GOT3 (cell line): ENCODE data around the gene NCF1.
"Not testable (repeated sequence)": the region's sequence is repeated elsewhere in the genome, so short reads cannot be mapped to it uniquely, and the experiment has no call there.

Experiments
- DNase-seq: peaks from one replicate; lab custom pipeline; 2025; ENCODE audit warnings: mixed read lengths; lab: John Stamatoyannopoulos, UW

Gene NCF1

GRCh38 chr7:74773760-74774750 is at the start of gene NCF1:
NCF1 (plus strand) TSS chr7:74774011; CDS start chr7:74774032, 21 bp downstream.
- not testable (repeated sequence) for DNase-seq

- no peak for DNase-seq
Observed at GRCh38 chr7:74725840-74726239, 48.0 kb upstream of the NCF1 start.

- DNase-seq = no peak
Observed at GRCh38 chr7:74726309-74727101, 47.3 kb upstream of the NCF1 start.

DNA sequence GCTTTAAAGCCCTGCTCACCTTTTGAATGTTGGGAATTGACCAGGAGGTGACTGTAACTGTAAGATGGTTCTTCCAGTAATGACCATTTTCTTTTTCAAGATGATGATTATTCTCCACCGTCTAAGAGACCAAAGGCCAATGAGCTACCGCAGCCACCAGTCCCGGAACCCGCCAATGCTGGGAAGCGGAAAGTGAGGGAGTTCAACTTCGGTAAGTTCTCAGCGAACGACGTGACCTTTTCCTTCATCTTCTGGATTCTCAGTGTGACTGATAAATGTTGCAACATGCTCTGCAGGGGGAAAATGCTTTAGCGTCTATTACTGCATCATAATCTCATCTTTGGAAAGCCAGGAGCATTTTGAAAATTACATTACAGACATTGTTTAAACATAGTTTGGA is 45.1 kb upstream of the NCF1 start:
- not testable (repeated sequence) for DNase-seq

GRCh38 chr7:74730186-74730585 is 43.6 kb upstream of the NCF1 start:
- not testable (repeated sequence) for DNase-seq

DNA sequence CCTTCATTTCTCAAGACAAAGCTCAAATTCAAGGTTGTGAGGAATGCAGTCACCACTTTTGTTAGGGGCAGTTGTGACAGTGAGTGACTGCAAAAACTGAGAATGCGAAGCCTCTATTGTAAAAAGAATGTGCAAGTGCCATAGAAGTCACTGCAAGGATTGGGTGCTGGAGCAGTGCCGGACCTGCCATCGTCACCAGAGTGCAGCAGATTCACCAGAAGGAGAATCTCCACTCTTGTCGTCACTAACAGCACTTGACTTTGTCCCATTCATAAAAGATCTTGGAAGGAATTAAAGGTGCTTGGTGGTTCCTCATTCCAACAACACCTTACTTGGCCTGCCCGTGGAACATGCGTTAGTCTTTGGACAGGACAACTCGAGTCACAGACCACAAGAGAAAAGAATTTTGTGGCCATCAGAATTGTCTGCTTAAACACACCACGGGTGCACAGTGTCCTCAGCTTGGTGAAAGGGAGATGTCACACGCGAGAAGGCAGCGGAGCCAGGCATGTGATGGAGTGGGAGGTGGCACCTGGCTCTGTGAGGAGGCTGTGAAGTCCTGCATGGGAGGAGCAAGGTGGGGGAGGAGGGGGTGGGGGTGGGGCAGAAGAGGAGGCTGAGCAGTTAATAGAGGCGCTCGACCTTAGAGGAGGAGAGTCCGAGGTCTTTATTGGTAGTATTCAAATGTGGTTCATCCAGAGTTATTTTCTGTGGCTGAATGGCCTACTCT is 33.7 kb upstream of the NCF1 start:
- DNase-seq = not testable (repeated sequence)

GRCh38 chr7:74743936-74744557 is 29.8 kb upstream of the NCF1 start:
- DNase-seq = not testable (repeated sequence)

GRCh38 chr7:74753921-74754482 is 19.8 kb upstream of the NCF1 start:
- not testable (repeated sequence) for DNase-seq

DNA sequence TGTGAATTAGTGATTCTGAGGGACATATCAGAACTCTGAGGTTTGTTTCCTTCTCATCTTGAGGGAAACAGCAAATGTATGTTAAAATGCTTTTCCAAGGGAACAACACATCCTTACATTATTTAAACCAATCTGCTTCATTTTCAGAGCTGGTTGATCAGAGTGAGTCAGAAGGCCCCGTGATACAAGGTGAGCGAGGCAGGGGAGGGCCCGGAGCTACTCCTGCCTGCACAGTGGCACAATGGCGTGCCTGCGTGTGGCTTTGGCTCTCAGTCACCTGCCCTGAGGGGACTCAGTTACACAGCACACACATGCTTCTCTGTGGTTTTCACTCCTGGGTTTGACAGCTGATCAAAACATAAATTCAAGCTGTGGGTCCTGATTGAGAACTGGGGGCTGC is 17.1 kb upstream of the NCF1 start:
- not testable (repeated sequence) for DNase-seq

DNA sequence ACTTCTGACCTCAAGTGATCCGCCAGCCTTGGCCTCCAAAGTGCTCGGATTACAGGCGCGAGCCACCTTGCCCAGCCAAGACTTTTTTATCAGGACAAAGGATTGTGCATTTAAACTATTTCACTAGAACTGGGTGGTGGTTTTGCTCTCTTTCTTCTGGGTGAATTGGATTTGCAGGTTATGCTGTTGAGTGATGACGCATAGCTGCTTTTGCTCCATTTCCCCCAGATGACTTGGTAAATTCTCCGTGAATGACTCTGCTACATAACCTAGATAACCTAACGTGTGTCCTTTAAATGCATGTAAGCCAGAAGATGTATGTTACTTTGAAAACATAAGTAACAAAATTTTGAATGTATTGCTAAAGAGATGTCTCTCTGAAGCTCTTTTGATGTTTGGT is 15.5 kb upstream of the NCF1 start:
- not testable (repeated sequence) for DNase-seq

GRCh38 chr7:74758982-74759381 is 14.8 kb upstream of the NCF1 start:
- DNase-seq = not testable (repeated sequence)

DNA sequence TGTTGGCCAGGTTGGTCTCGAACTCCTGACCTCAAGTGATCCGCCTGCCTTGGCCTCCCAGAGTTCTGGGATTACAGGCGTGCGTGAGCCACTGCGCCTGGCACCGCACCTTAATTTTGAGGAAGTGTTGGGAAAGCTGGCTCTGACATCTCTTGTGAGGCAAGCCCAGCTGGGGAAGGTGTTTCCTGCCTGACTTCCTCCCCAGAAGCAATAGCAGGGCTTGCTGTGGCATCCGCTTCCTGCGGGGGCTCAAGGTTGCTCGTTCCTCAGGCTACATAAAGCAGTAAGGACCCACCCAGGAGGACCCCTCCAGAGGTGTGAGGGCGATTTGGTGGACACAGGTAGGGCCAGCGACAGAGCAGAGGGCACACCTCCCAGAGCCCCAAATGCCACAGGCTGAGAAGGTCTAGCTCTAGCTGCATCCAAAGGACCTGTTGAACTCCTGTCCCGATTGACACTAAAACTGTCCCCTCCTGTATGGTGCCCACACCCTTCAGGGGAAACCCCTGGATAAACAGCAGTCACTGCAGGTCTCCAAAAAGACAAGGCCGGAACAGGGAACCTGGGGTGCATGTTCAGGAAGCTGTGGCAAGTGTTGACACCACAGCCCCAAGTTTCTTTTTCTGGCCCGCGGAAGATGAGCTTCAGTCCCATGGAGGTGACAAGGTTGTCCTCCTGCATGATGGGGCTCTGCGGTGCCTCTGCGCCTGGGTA is 8.4 kb upstream of the NCF1 start:
- DNase-seq = not testable (repeated sequence)

GRCh38 chr7:74766509-74766908 is 7.3 kb upstream of the NCF1 start:
- not testable (repeated sequence) for DNase-seq

GRCh38 chr7:74766991-74767390 is 6.8 kb upstream of the NCF1 start:
- DNase-seq = not testable (repeated sequence)

- DNase-seq = not testable (repeated sequence)
Observed at GRCh38 chr7:74770062-74770461, 3.7 kb upstream of the NCF1 start.

DNA sequence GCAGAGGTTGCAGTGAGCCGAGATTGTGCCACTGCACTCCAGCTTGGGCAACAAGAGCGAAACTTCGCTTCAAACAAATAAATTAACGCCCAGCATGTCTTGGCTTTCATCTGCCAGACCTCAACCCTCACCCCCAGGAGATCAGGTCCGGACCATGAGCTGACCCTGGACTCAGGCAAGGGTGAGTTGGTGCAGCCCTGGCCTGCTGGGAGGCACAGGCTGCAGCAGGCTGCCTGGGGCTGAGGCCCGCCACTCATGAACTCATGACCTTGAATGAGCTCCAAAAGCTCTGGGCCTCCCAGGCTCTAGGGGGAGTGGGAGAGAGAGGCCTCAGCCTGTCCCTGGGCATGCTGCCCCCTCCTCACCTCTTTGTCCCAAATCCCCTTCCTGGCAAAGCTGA is 1.7 kb upstream of the NCF1 start:
- not testable (repeated sequence) for DNase-seq

- not testable (repeated sequence) for DNase-seq
Observed at GRCh38 chr7:74775111-74775510, 1.3 kb downstream of the NCF1 start.

DNA sequence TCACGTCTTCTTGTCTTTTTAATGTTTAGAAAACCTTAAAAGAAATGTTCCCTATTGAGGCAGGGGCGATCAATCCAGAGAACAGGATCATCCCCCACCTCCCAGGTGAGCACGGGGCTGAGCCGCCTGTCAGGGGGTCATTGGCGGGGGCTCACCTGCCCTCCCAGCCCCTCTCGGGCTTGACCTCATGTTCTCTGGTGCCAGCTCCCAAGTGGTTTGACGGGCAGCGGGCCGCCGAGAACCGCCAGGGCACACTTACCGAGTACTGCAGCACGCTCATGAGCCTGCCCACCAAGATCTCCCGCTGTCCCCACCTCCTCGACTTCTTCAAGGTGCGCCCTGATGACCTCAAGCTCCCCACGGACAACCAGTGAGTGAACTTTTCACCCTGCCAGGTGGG is 5.2 kb downstream of the NCF1 start:
- not testable (repeated sequence) for DNase-seq

GRCh38 chr7:74781746-74782145 is 7.9 kb downstream of the NCF1 start:
- not testable (repeated sequence) for DNase-seq

DNA sequence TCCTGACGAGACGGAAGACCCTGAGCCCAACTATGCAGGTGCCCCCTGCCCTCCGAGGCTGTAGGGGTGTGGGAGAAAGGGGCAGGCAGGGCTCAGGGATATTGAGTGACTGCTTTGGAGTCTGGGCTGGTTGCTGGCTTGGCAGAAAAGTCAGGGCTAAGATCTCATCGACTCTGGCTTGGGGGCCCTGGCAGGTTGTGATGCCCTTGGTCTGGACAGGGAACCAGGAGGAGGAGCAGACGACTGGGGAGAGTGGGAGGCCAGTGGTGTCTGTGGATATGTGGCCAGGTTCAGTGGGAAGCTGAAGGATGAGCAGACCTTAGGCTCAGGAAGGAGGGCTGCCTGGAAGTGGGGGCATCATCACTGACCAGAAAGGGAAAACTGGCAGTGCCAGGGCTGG is 9.8 kb downstream of the NCF1 start:
- DNase-seq = not testable (repeated sequence)
